Measurements from ENCODE around the gene IL36RN.

- TF ChIP-seq CTCF (IDR thresholded peaks at IDR 0.05; ENCODE audit: insufficient read depth, low read length) = no peak
- TF ChIP-seq GABPA (IDR thresholded peaks at IDR 0.05; ENCODE audit: low read depth) = no peak
- TF ChIP-seq POLR2AphosphoS5 (IDR thresholded peaks at IDR 0.05; ENCODE audit: low read depth) = no peak
- no peak for TF ChIP-seq SPI1 (IDR thresholded peaks at IDR 0.05; ENCODE audit: borderline replicate concordance, low read depth)
Observed at GRCh38 chr2:113077921-113078320, 18.9 kb downstream of the IL36RN start.

Measured in HL-60 (cell line).